ENCODE measurements around the gene OPCML. TPM values are rescaled to one million over a fixed set of nuclear protein-coding genes. Genes with fewer than 3 reads are reported as not detected.

OPCML gene
- total RNA-seq, 2 experiments from 2014 or later = not detected

GRCh38 chr11:133366147-133366546 lies 166.2 kb downstream of the OPCML start:
- CTCF ChIA-PET = no interaction called here
- DNase-seq (no peak), ATAC-seq (no peak)
- peaks cover 2% of the 10 kb centered on the region for H3K9me3 Mint-ChIP-seq (ENCODE audit: low read depth)
- H3K36me3 Mint-ChIP-seq (ENCODE audit: low read depth) = no peaks in the 10 kb centered on the region
- no peak overlapping the region for H3K4me3 Mint-ChIP-seq
- H3K27me3 Mint-ChIP-seq = peaks cover 3% of the 10 kb centered on the region
- no peaks in the 10 kb centered on the region for H3K4me1 Mint-ChIP-seq
- POLR2A ChIA-PET = no interaction called here
- intact Hi-C loops (cut with DNase I, micrococcal nuclease) = no loop called here
- no peak overlapping the region for H3K27ac Mint-ChIP-seq

GRCh38 chr11:133362916-133363315 lies 169.4 kb downstream of the OPCML start:
- peaks cover 3% of the 10 kb centered on the region for H3K27me3 Mint-ChIP-seq
- DNase-seq (no peak), ATAC-seq (no peak)
- intact Hi-C loops (cut with DNase I, micrococcal nuclease) = no loop called here
- ChIA-PET POLR2A (no interaction called here), CTCF (no interaction called here)
- no peaks in the 10 kb centered on the region for H3K9me3 Mint-ChIP-seq (ENCODE audit: low read depth)
- H3K4me1 Mint-ChIP-seq = no peaks in the 10 kb centered on the region
- H3K36me3 Mint-ChIP-seq (ENCODE audit: low read depth) = no peaks in the 10 kb centered on the region
- no peak overlapping the region for H3K27ac Mint-ChIP-seq
- no peak overlapping the region for H3K4me3 Mint-ChIP-seq

- POLR2A ChIA-PET = no interaction called here
- no peak for ATAC-seq
- H3K4me1 Mint-ChIP-seq = no peaks in the 10 kb centered on the region
- H3K27ac Mint-ChIP-seq = no peak overlapping the region
- H3K9me3 Mint-ChIP-seq (ENCODE audit: low read depth) = no peaks in the 10 kb centered on the region
- H3K27me3 Mint-ChIP-seq = peaks cover 2% of the 10 kb centered on the region
- no peaks in the 10 kb centered on the region for H3K36me3 Mint-ChIP-seq (ENCODE audit: low read depth)
- intact Hi-C loops (cut with DNase I, micrococcal nuclease) = no loop called here
- CTCF ChIA-PET = no interaction called here
- H3K4me3 Mint-ChIP-seq = no peak overlapping the region
- DNase-seq = no peak
Observed at GRCh38 chr11:133362156-133362555, 170.1 kb downstream of the OPCML start.

GRCh38 chr11:133361689-133361994 lies 170.7 kb downstream of the OPCML start:
- ATAC-seq = no peak

GRCh38 chr11:133360860-133361688 lies 171.2 kb downstream of the OPCML start:
- Mint-ChIP-seq H3K4me1 (no peaks in the 10 kb centered on the region), H3K4me3 (no peak overlapping the region), H3K27me3 (no peaks in the 10 kb centered on the region), H3K9me3 (ENCODE audit: low read depth) (no peaks in the 10 kb centered on the region), H3K36me3 (ENCODE audit: low read depth) (no peaks in the 10 kb centered on the region), H3K27ac (no peak overlapping the region)
- CTCF ChIA-PET = no interaction called here
- intact Hi-C loops (cut with DNase I, micrococcal nuclease) = no loop called here
- POLR2A ChIA-PET = no interaction called here
- DNase-seq (no peak), ATAC-seq (no peak)

More at GRCh38 chr11:133361689-133361994, 170.7 kb downstream of the OPCML start:
- Mint-ChIP-seq H3K36me3 (ENCODE audit: low read depth) (no peaks in the 10 kb centered on the region), H3K27ac (no peak overlapping the region), H3K4me1 (no peaks in the 10 kb centered on the region), H3K27me3 (peaks cover 2% of the 10 kb centered on the region), H3K4me3 (no peak overlapping the region), H3K9me3 (ENCODE audit: low read depth) (no peaks in the 10 kb centered on the region)
- POLR2A ChIA-PET = no interaction called here
- CTCF ChIA-PET = no interaction called here
- intact Hi-C loops (cut with DNase I, micrococcal nuclease) = no loop called here
- no peak for DNase-seq

- Mint-ChIP-seq H3K36me3 (ENCODE audit: low read depth) (no peaks in the 10 kb centered on the region), H3K4me1 (no peaks in the 10 kb centered on the region), H3K27ac (no peak overlapping the region), H3K4me3 (no peak overlapping the region), H3K9me3 (ENCODE audit: low read depth) (no peaks in the 10 kb centered on the region), H3K27me3 (no peaks in the 10 kb centered on the region)
- CTCF ChIA-PET = interaction anchor here (0.7 kb wide), 1 partner anchor 43 kb away, joined by 3 read pairs; no protein-coding TSS in a partner anchor
- POLR2A ChIA-PET = no interaction called here
- ATAC-seq (no peak), DNase-seq (no peak)
- intact Hi-C loops (cut with DNase I, micrococcal nuclease) = no loop called here
Observed at GRCh38 chr11:133355095-133355494, 177.2 kb downstream of the OPCML start.

- H3K4me3 Mint-ChIP-seq = no peak overlapping the region
- DNase-seq = no peak
- ChIA-PET POLR2A (no interaction called here), CTCF (interaction anchor here (0.7 kb wide), 1 partner anchor 42 kb away, joined by 3 read pairs; no protein-coding TSS in a partner anchor)
- intact Hi-C loops (cut with DNase I, micrococcal nuclease) = no loop called here
- H3K4me1 Mint-ChIP-seq = no peaks in the 10 kb centered on the region
- no peak overlapping the region for H3K27ac Mint-ChIP-seq
- H3K9me3 Mint-ChIP-seq (ENCODE audit: low read depth) = no peaks in the 10 kb centered on the region
- H3K27me3 Mint-ChIP-seq = no peaks in the 10 kb centered on the region
- no peak for ATAC-seq
- H3K36me3 Mint-ChIP-seq (ENCODE audit: low read depth) = no peaks in the 10 kb centered on the region
Observed at GRCh38 chr11:133354069-133354468, 178.2 kb downstream of the OPCML start.

GRCh38 chr11:133350045-133350444 lies 182.3 kb downstream of the OPCML start:
- Mint-ChIP-seq H3K9me3 (ENCODE audit: low read depth) (no peaks in the 10 kb centered on the region), H3K27ac (no peak overlapping the region), H3K36me3 (ENCODE audit: low read depth) (no peaks in the 10 kb centered on the region), H3K4me3 (no peak overlapping the region), H3K27me3 (no peaks in the 10 kb centered on the region), H3K4me1 (no peaks in the 10 kb centered on the region)
- POLR2A ChIA-PET = no interaction called here
- CTCF ChIA-PET = no interaction called here
- intact Hi-C loops (cut with DNase I, micrococcal nuclease) = no loop called here
- DNase-seq (no peak), ATAC-seq (no peak)

GRCh38 chr11:133347988-133348387 lies 184.3 kb downstream of the OPCML start:
- intact Hi-C loops (cut with DNase I, micrococcal nuclease) = no loop called here
- Mint-ChIP-seq H3K27ac (no peak overlapping the region), H3K9me3 (ENCODE audit: low read depth) (no peaks in the 10 kb centered on the region), H3K27me3 (no peaks in the 10 kb centered on the region), H3K4me3 (no peak overlapping the region), H3K4me1 (no peaks in the 10 kb centered on the region), H3K36me3 (ENCODE audit: low read depth) (no peaks in the 10 kb centered on the region)
- CTCF ChIA-PET = no interaction called here
- POLR2A ChIA-PET = no interaction called here
- DNase-seq = no peak
- no peak for ATAC-seq

- DNase-seq (no peak), ATAC-seq (no peak)
- intact Hi-C loops (cut with DNase I, micrococcal nuclease) = no loop called here
- no peaks in the 10 kb centered on the region for H3K36me3 Mint-ChIP-seq (ENCODE audit: low read depth)
- H3K4me3 Mint-ChIP-seq = no peak overlapping the region
- no peaks in the 10 kb centered on the region for H3K4me1 Mint-ChIP-seq
- H3K9me3 Mint-ChIP-seq (ENCODE audit: low read depth) = no peaks in the 10 kb centered on the region
- POLR2A ChIA-PET = no interaction called here
- CTCF ChIA-PET = no interaction called here
- H3K27me3 Mint-ChIP-seq = no peaks in the 10 kb centered on the region
- H3K27ac Mint-ChIP-seq = no peak overlapping the region
Observed at GRCh38 chr11:133346137-133346536, 186.2 kb downstream of the OPCML start.

- H3K9me3 Mint-ChIP-seq (ENCODE audit: low read depth) = no peaks in the 10 kb centered on the region
- no peak for DNase-seq
- POLR2A ChIA-PET = no interaction called here
- H3K4me3 Mint-ChIP-seq = no peak overlapping the region
- H3K27me3 Mint-ChIP-seq = no peaks in the 10 kb centered on the region
- no peak overlapping the region for H3K27ac Mint-ChIP-seq
- no peaks in the 10 kb centered on the region for H3K36me3 Mint-ChIP-seq (ENCODE audit: low read depth)
- ATAC-seq = no peak
- H3K4me1 Mint-ChIP-seq = no peaks in the 10 kb centered on the region
- intact Hi-C loops (cut with DNase I, micrococcal nuclease) = no loop called here
- CTCF ChIA-PET = no interaction called here
Observed at GRCh38 chr11:133343951-133344350, 188.3 kb downstream of the OPCML start.

- Mint-ChIP-seq H3K4me1 (no peaks in the 10 kb centered on the region), H3K27ac (no peak overlapping the region), H3K4me3 (no peak overlapping the region), H3K27me3 (no peaks in the 10 kb centered on the region), H3K9me3 (ENCODE audit: low read depth) (no peaks in the 10 kb centered on the region), H3K36me3 (ENCODE audit: low read depth) (no peaks in the 10 kb centered on the region)
- POLR2A ChIA-PET = no interaction called here
- no peak for ATAC-seq
- no peak for DNase-seq
- intact Hi-C loops (cut with DNase I, micrococcal nuclease) = no loop called here
- CTCF ChIA-PET = no interaction called here
Observed at GRCh38 chr11:133339495-133340140, 192.7 kb downstream of the OPCML start.
